HepG2 (cell line): ENCODE measurements around the gene PTGER3. TPM values are rescaled to one million over a fixed set of nuclear protein-coding genes. Genes with fewer than 3 reads are reported as not detected.

Experiments used
- ATAC-seq: fragments of 200-7000 bp; cut with Tn5 transposase; 3 replicates; pipeline ENCODE4 v1.9.1; 2020; ENCODE audit warnings: mild to moderate bottlenecking, moderate library complexity
- BruUV-seq: library from RNA; stranded (reverse); fragments of 400-500 nt; replicated peaks from 2 replicates; lab custom pipeline; 2021; lab: Mats Ljungman, UMichigan
- CTCF ChIA-PET: fragments of 300-600 bp; formaldehyde crosslinking; extraction: SDS; loops from one replicate; lab custom pipeline; 2021; ENCODE audit warnings: low total read pairs, inconsistent platforms, low intra/inter-chr PET ratio; lab: Yijun Ruan, JAX
- POLR2A ChIA-PET: fragments of 350-600 bp; sonication (Branson Sonifier 250); formaldehyde crosslinking; loops from one replicate; lab custom pipeline; 2020; ENCODE audit warnings: antibody characterized with exemption, inconsistent platforms; lab: Yijun Ruan, JAX
- DNase-seq: peaks from one replicate; pipeline ENCODE4 v3.0.0-alpha.2; 2015; ENCODE audit warnings: low spot score
- FAIRE-seq: peaks from 3 replicates; lab custom pipeline; 2011; peaks lifted over from hg19 to GRCh38; lab: Jason Lieb, UNC
- H2AFZ ChIP-seq: one replicate; pipeline ENCODE4 v1.6.1; 2011; ENCODE audit warnings: low read length, inconsistent platforms
- H3K27ac ChIP-seq: fragments of 300-600 bp; 3 replicates; pipeline ENCODE4 v1.8.0; 2011; ENCODE audit warnings: mixed run types, mild to moderate bottlenecking, mixed read lengths, low read length, inconsistent platforms; ENCODE audit not compliant: insufficient read depth; ENCODE audit errors: extremely low read length
- H3K27me3 ChIP-seq, 2 experiments: fragments of 200-600 bp in 1 of 2; 2 replicates in 1 of 2; 3 replicates in 1 of 2; pipeline versions ENCODE4 v1.6.0 to v1.8.0; 2011; ENCODE audit warnings: low read length in 2 of 2, mild to moderate bottlenecking in 2 of 2, moderate library complexity in 2 of 2, inconsistent platforms in 1 of 2; ENCODE audit not compliant: insufficient read depth in 2 of 2, control insufficient read depth in 1 of 2
- H3K36me3 ChIP-seq, 2 experiments: fragments of 200-600 bp in 1 of 2; replicated peaks in 1 of 2; 2 replicates in 1 of 2; 3 replicates in 1 of 2; pipeline versions ENCODE4 v1.5.1 to v1.8.0; 2011; ENCODE audit warnings: low read length in 2 of 2, inconsistent platforms in 1 of 2; ENCODE audit not compliant: insufficient read depth in 2 of 2, control insufficient read depth in 1 of 2
- H3K4me1 ChIP-seq: 2 replicates; pipeline ENCODE4 v1.5.1; 2012; ENCODE audit warnings: low read length, inconsistent platforms; ENCODE audit not compliant: insufficient read depth
- H3K4me2 ChIP-seq: 2 replicates; pipeline ENCODE4 v1.6.0; 2011; ENCODE audit warnings: low read depth, low read length, inconsistent platforms
- H3K4me3 ChIP-seq, 3 experiments: fragments of 200-600 bp in 1 of 3; sonication (generic), shearing (Covaris generic) in 1 of 3; replicated peaks in 1 of 3; 2 replicates each; pipeline ENCODE4 v1.5.1; 2011 to 2016; ENCODE audit warnings: low read length in 3 of 3, inconsistent platforms in 2 of 3, low read depth in 2 of 3, mild to moderate bottlenecking in 2 of 3, control low read depth in 1 of 3, mixed read lengths in 1 of 3; ENCODE audit not compliant: insufficient read depth in 1 of 3
- H3K79me2 ChIP-seq: one replicate; pipeline ENCODE4 v1.6.1; 2011; ENCODE audit warnings: low read length, inconsistent platforms; ENCODE audit not compliant: insufficient read depth
- H3K9ac ChIP-seq: 2 replicates; pipeline ENCODE4 v1.6.0; 2011; ENCODE audit warnings: mild to moderate bottlenecking, low read depth, low read length, inconsistent platforms; ENCODE audit not compliant: insufficient read depth
- H3K9me3 ChIP-seq: 2 replicates; pipeline ENCODE4 v1.5.1; 2012; ENCODE audit warnings: mild to moderate bottlenecking, low read length
- H4K20me1 ChIP-seq: 2 replicates; pipeline ENCODE4 v1.6.0; 2011; ENCODE audit warnings: inconsistent platforms, mild to moderate bottlenecking, low read length, moderate library complexity; ENCODE audit not compliant: insufficient read depth
- NRL ChIP-seq: sonication (generic); formaldehyde crosslinking; IDR thresholded peaks from 2 replicates; pipeline ENCODE4 v1.5.0; 2020; ENCODE audit warnings: missing genetic modification reagents, mild to moderate bottlenecking, moderate library complexity, borderline replicate concordance
- RELA ChIP-seq: sonication (generic); formaldehyde crosslinking; IDR thresholded peaks from 2 replicates; pipeline ENCODE4 v1.4.0; 2020; ENCODE audit warnings: missing genetic modification reagents
- SNAI1 ChIP-seq: sonication (generic); formaldehyde crosslinking; IDR thresholded peaks from 2 replicates; pipeline ENCODE4 v1.5.0; 2020; ENCODE audit warnings: mild to moderate bottlenecking, missing genetic modification reagents, borderline replicate concordance
- SYNCRIP ChIP-seq: fragments of 200-400 bp; formaldehyde crosslinking; IDR thresholded peaks from 2 replicates; pipeline ENCODE4 v1.6.1; 2018; ENCODE audit warnings: mild to moderate bottlenecking, low read depth, low read length; ENCODE audit not compliant: insufficient read depth
- WIZ ChIP-seq: sonication (generic); formaldehyde crosslinking; IDR thresholded peaks from 2 replicates; pipeline ENCODE4 v1.5.1; 2020; ENCODE audit warnings: mild to moderate bottlenecking, missing genetic modification reagents
- YY1 ChIP-seq: IDR thresholded peaks from 2 replicates; pipeline ENCODE4 v1.6.1; 2011; ENCODE audit warnings: low read length, low read depth, moderate library complexity, mild to moderate bottlenecking; ENCODE audit not compliant: insufficient read depth, insufficient replicate concordance
- ZBTB21 ChIP-seq: sonication (generic); formaldehyde crosslinking; IDR thresholded peaks from 2 replicates; pipeline ENCODE4 v1.4.0; 2020; ENCODE audit warnings: missing genetic modification reagents
- ZBTB7B ChIP-seq: sonication (generic); formaldehyde crosslinking; IDR thresholded peaks from 2 replicates; pipeline ENCODE4 v1.4.0; 2020; ENCODE audit warnings: missing genetic modification reagents
- ZNF773 ChIP-seq: sonication (generic); formaldehyde crosslinking; IDR thresholded peaks from 2 replicates; pipeline ENCODE4 v1.4.0; 2020; ENCODE audit warnings: missing genetic modification reagents, borderline replicate concordance
- WGBS: methylation state at CpG from one replicate; pipeline ENCODE4 v1.1.6; 2017; ENCODE audit warnings: low lambda C conversion rate; 5-methylcytosine and 5-hydroxymethylcytosine counted together
- in situ Hi-C: cut with HindIII; loops from 2 replicates; pipeline ENCODE4 v1.10.0; 2017; ENCODE audit warnings: low pct_unique_long_range_greater_than_20kb; ENCODE audit not compliant: extremely low pct_ligation_motif_present
- intact Hi-C: fragments of 100-400 bp; cut with micrococcal nuclease; formaldehyde crosslinking; loops from one replicate; pipeline ENCODE4 v1.10.0; 2022; ENCODE audit not compliant: unreplicated experiment
- polyA plus RNA-seq, 8 experiments: library from polyadenylated mRNA; depleted of rRNA in 3 of 8; stranded (reverse) in 7 of 8; unstranded in 1 of 8; fragments of >200 nt; fragmentation: Illumina TruSeq in 4 of 8; extraction: Trizol in 4 of 8; gene quantifications; 2 replicates each; pipeline versions ENCODE4 v1.2.1 to v1.2.3, GENCODE V29; 2011 to 2016; ENCODE audit warnings: low read depth in 4 of 8, missing spikeins in 1 of 8, mixed read lengths in 1 of 8; ENCODE audit not compliant: insufficient read depth in 1 of 8
- total RNA-seq, 5 experiments: library from RNA; depleted of rRNA; stranded (reverse); fragments of >200 nt; fragmentation: Illumina TruSeq; extraction: Trizol; gene quantifications; 2 replicates each; pipeline ENCODE4 v1.2.3, GENCODE V29; 2016; ENCODE audit warnings: low read depth in 1 of 5
- TF ChIP-seq, protein P1 (sequence below): IDR thresholded peaks from 2 replicates; pipeline ENCODE4 v1.6.1; 2018; ENCODE audit warnings: missing genetic modification reagents, mild to moderate bottlenecking, missing compliant biosample characterization
- TF ChIP-seq, protein P2 (sequence below): sonication (generic); formaldehyde crosslinking; IDR thresholded peaks from 2 replicates; pipeline ENCODE4 v1.5.0; 2020; ENCODE audit warnings: missing genetic modification reagents, mild to moderate bottlenecking, borderline replicate concordance

The PTGER3 gene
- total and polyA plus RNA-seq, 2 of the 13 experiments (the other 11 are each of a cell fraction or from before 2014, with no cell fraction given) = 0.01 TPM; not detected in 1

DNA sequence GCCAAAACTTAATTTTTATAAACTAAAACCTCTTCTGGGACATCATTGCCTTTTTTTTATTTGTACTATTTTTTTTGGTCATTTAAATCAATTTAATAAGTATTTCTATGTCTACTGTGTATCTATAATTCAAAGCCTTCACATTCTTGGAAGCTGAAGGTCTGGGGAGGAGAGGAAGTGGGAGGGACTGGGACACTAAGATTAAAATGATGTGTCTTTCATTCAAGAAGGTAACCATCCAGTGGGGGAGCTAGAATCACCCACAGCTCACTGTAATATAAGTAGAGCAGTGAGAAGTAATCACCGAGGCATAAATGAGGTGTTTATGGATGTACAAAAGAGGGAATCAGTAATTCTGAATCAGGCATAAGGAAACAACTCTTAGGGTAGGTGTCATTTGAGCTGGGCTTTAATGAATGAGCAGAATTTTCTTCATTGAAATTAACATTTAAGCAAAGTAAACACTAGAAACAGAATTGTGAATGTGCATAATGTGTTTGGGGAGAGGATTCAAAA, 52.8 kb downstream of the PTGER3 start:
- no peak overlapping the region for H3K9ac ChIP-seq
- H4K20me1 ChIP-seq = no peaks in the 10 kb centered on the region
- TF ChIP-seq, protein P1, sequence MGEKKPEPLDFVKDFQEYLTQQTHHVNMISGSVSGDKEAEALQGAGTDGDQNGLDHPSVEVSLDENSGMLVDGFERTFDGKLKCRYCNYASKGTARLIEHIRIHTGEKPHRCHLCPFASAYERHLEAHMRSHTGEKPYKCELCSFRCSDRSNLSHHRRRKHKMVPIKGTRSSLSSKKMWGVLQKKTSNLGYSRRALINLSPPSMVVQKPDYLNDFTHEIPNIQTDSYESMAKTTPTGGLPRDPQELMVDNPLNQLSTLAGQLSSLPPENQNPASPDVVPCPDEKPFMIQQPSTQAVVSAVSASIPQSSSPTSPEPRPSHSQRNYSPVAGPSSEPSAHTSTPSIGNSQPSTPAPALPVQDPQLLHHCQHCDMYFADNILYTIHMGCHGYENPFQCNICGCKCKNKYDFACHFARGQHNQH (CRISPR knock-in tag) = no peak
- no peak for TF ChIP-seq ZNF773
- H3K9me3 ChIP-seq = no peaks in the 10 kb centered on the region
- H2AFZ ChIP-seq = no peak overlapping the region
- H3K4me3 ChIP-seq = no peak overlapping the region
- no peaks in the 10 kb centered on the region for H3K79me2 ChIP-seq
- FAIRE-seq = no peak
- DNase-seq = no peak
- in situ Hi-C loops (no loop called here), intact Hi-C loops (no loop called here)
- H3K4me1 ChIP-seq = no peaks in the 10 kb centered on the region
- no peak for ATAC-seq
- H3K36me3 ChIP-seq = no peaks in the 10 kb centered on the region
- ChIA-PET CTCF (no interaction called here), POLR2A (no interaction called here)
- no peak overlapping the region for H3K27ac ChIP-seq
- H3K4me2 ChIP-seq = no peak overlapping the region
- no TSS peak for BruUV-seq
- 0% methylated on average over 1 of the region's 1 CpG for WGBS
- H3K27me3 ChIP-seq = no peaks in the 10 kb centered on the region

DNA sequence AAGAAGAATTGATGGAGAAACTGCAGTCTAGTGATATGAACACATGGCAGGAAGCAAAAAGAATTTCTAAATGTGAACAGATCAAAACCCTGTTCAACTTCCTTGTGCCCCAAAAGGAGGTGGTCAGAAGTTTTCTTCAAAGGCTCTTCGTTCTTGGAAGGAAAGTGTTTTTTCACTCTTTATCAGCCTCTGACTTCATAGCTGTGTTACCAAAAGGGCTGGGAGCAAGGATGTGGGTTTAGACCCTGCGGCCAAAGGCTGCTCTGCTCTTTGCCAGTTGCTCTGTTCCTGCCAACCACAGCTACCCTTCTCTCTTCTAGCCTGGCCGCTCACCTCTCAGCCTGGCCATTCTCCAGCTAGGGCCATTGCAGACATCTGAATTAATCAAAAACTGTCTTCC, 53.8 kb downstream of the PTGER3 start:
- no peak overlapping the region for H2AFZ ChIP-seq
- H3K4me3 ChIP-seq = no peak overlapping the region
- no peaks in the 10 kb centered on the region for H3K36me3 ChIP-seq
- H3K9me3 ChIP-seq = no peaks in the 10 kb centered on the region
- no peaks in the 10 kb centered on the region for H3K27me3 ChIP-seq
- no peak overlapping the region for H3K27ac ChIP-seq
- 6% methylated on average over 3 of the region's 3 CpGs for WGBS
- H3K9ac ChIP-seq = no peak overlapping the region
- DNase-seq (no peak), FAIRE-seq (no peak), ATAC-seq (no peak)
- no peak overlapping the region for H3K4me2 ChIP-seq
- H3K79me2 ChIP-seq = no peaks in the 10 kb centered on the region
- no peaks in the 10 kb centered on the region for H3K4me1 ChIP-seq
- H4K20me1 ChIP-seq = no peaks in the 10 kb centered on the region
- in situ Hi-C loops = no loop called here
- ChIA-PET POLR2A (no interaction called here), CTCF (no interaction called here)
- intact Hi-C loops = no loop called here
- TF ChIP-seq NRL (CRISPR knock-in tag) (no peak), RELA (CRISPR knock-in tag) (no peak), SNAI1 (CRISPR knock-in tag) (no peak), WIZ (CRISPR knock-in tag) (no peak), SYNCRIP (no peak), YY1 (no peak), ZBTB21 (no peak), ZBTB7B (CRISPR knock-in tag) (no peak)
- TF ChIP-seq, protein P2, sequence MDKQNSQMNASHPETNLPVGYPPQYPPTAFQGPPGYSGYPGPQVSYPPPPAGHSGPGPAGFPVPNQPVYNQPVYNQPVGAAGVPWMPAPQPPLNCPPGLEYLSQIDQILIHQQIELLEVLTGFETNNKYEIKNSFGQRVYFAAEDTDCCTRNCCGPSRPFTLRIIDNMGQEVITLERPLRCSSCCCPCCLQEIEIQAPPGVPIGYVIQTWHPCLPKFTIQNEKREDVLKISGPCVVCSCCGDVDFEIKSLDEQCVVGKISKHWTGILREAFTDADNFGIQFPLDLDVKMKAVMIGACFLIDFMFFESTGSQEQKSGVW = no peak
- TF ChIP-seq, all 625 proteins: peak for 0
- no TSS peak for BruUV-seq
